DND-41 (cell line): ENCODE data around the gene CCDC74B.

ENCODE experiments used
- CTCF ChIP-seq: IDR thresholded peaks from 2 replicates; pipeline ENCODE4 v1.5.1; 2012; ENCODE audit warnings: borderline replicate concordance, low read length, moderate library complexity, mild to moderate bottlenecking; ENCODE audit not compliant: poor library complexity, severe bottlenecking; ENCODE audit errors: extremely low read depth
- EZH2 ChIP-seq: IDR thresholded peaks from 3 replicates; pipeline ENCODE4 v1.6.1; 2012; ENCODE audit warnings: borderline replicate concordance, low read depth, mild to moderate bottlenecking, moderate library complexity, low read length, inconsistent platforms; ENCODE audit not compliant: severe bottlenecking

- no peak for TF ChIP-seq CTCF
- no peak for TF ChIP-seq EZH2
Observed at GRCh38 chr2:130187268-130187667, 42.4 kb upstream of the CCDC74B start.
